Ascending aorta (tissue), 2 donors: ENCODE results near the gene HSD3B7. TPM values are rescaled to one million over a fixed set of nuclear protein-coding genes. Genes with fewer than 3 reads are reported as not detected.
A peak's percentile ranks its signal among the peaks of the same experiment; 100 is the strongest.

Experiments
- DNase-seq, 2 donors: peaks; one replicate each; pipeline ENCODE4 v3.0.0-alpha.2; 2019; ENCODE audit warnings: low spot score in 2 of 2
- H3K27ac ChIP-seq, 2 donors: fragments of 200-600 bp; sonication (generic); one replicate each; pipeline ENCODE4 v1.5.1; 2016 to 2017; ENCODE audit warnings: mild to moderate bottlenecking in 1 of 2
- H3K27me3 ChIP-seq: fragments of 200-600 bp; sonication (generic); one replicate; pipeline ENCODE4 v1.5.1; 2017
- H3K36me3 ChIP-seq, 2 donors: fragments of 200-600 bp; sonication (generic); one replicate each; pipeline ENCODE4 v1.5.1; 2016
- H3K4me1 ChIP-seq, 2 donors: fragments of 200-600 bp; sonication (generic); one replicate each; pipeline ENCODE4 v1.5.1; 2016 to 2017; ENCODE audit warnings: mild to moderate bottlenecking in 1 of 2
- H3K4me3 ChIP-seq, 2 donors: fragments of 200-600 bp; sonication (generic); one replicate each; pipeline ENCODE4 v1.5.1; 2016 to 2017; ENCODE audit warnings: mild to moderate bottlenecking in 1 of 2
- H3K9me3 ChIP-seq, 2 donors: fragments of 200-600 bp; sonication (generic); one replicate each; pipeline ENCODE4 v1.5.1; 2016
- intact Hi-C: fragments of 100-400 bp; cut with DNase I; formaldehyde crosslinking; loops from one replicate; pipeline ENCODE4 v1.15.1; 2023
- total RNA-seq: library from RNA; depleted of rRNA; stranded (reverse); fragments of >200 nt; gene quantifications from one replicate; pipeline ENCODE4 v1.1.0, GENCODE V29; 2016
- TF ChIP-seq, protein P1 (sequence below), 3 experiments: fragments of 200-600 bp in 2 of 3; fragments of 450-650 bp in 1 of 3; sonication (generic) in 2 of 3; IDR thresholded peaks; one replicate each; pipeline ENCODE4 v1.5.1; 2016 to 2019; ENCODE audit warnings: antibody characterized with exemption in 3 of 3, mild to moderate bottlenecking in 1 of 3, moderate library complexity in 1 of 3

The HSD3B7 gene
- total RNA-seq, 1 donor from 2014 or later: 35.2 TPM

DNA sequence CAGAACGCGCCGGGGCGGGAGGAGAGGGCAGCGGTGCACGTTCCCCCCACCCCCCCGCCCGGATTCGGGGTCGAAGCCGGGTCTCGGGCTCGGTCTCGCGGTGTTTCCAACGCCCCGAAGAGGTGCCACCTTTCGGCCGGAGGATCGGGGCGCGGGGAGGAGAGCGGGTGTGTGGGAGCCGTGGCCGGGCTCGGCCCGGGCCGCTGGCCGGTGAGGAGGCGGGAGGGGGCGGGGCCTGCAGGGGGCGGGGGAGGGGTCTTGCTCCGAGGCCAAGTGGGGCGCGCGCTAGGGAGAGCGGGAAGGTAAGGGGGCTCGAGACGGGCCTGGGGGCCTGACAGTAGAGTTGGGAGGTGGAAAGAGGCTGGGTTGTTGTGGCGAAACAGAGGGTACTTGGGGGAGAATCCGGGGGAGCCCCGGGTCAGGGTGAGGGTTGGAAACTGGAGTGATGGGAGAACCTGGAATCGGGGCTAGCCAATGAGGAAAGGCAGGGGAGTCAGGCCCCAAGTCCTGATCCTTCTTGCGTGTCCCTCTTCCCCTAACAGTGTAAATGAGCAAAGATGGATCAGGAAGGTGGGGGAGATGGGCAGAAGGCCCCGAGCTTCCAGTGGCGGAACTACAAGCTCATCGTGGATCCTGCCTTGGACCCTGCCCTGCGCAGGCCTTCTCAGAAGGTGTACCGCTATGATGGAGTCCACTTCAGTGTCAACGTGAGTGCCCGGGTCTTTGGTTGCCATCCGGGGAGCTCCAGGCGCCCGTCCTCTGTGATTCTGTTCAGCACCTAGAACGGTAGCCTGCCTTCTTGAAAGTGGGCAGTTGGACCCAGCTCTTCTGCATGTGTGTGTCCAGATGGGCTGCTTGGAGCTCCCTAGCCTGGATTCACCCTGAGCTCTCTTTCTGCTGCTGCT lies 26.6 kb upstream of the HSD3B7 start:
- Histone ChIP-seq H3K27ac (peak overlapping the region; percentile 98 to 99), H3K36me3 (peaks cover 34 to 42% of the 10 kb centered on the region in 2 donors), H3K4me3 (peak overlapping the region; percentile 94 to 95), H3K4me1 (peaks cover 3 to 20% of the 10 kb centered on the region in 2 donors), H3K27me3 (no peaks in the 10 kb centered on the region), H3K9me3 (no peaks in the 10 kb centered on the region)
- TF ChIP-seq, protein P1, sequence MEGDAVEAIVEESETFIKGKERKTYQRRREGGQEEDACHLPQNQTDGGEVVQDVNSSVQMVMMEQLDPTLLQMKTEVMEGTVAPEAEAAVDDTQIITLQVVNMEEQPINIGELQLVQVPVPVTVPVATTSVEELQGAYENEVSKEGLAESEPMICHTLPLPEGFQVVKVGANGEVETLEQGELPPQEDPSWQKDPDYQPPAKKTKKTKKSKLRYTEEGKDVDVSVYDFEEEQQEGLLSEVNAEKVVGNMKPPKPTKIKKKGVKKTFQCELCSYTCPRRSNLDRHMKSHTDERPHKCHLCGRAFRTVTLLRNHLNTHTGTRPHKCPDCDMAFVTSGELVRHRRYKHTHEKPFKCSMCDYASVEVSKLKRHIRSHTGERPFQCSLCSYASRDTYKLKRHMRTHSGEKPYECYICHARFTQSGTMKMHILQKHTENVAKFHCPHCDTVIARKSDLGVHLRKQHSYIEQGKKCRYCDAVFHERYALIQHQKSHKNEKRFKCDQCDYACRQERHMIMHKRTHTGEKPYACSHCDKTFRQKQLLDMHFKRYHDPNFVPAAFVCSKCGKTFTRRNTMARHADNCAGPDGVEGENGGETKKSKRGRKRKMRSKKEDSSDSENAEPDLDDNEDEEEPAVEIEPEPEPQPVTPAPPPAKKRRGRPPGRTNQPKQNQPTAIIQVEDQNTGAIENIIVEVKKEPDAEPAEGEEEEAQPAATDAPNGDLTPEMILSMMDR (IDR thresholded peaks at IDR 0.05): no peak
- DNase-seq: no peak
- intact Hi-C loops: loop anchor here (5.0 kb wide), 1 partner anchor 39 kb away; no protein-coding TSS in a partner anchor

DNA sequence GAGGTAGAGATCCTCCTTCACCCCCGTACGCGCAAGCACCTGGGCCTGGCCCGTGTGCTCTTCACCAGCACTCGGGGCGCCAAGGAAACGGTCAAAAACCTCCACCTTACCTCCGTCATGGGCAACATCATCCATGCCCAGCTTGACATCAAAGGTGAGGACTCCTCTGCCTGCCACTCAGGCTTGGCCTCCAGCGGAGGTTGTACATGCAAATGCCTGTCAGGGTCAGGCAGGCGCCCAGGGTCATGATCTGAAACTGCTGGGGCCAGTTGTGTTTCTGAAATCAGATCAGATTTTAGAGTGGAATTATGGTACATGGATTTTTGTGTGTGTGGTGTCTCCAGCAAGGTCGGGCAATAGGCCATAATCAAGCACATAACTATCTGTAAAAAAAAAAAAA lies 23.6 kb upstream of the HSD3B7 start:
- no peak overlapping the region for H3K27ac ChIP-seq
- peaks cover 64 to 71% of the 10 kb centered on the region in 2 donors for H3K36me3 ChIP-seq
- intact Hi-C loops: no loop called here
- H3K9me3 ChIP-seq: no peaks in the 10 kb centered on the region
- no peak for DNase-seq
- no peak overlapping the region for H3K4me3 ChIP-seq
- H3K27me3 ChIP-seq: no peaks in the 10 kb centered on the region
- H3K4me1 ChIP-seq: peaks cover 0 to 19% of the 10 kb centered on the region in 2 donors
- TF ChIP-seq, protein P1 (IDR thresholded peaks at IDR 0.05): no peak

DNA sequence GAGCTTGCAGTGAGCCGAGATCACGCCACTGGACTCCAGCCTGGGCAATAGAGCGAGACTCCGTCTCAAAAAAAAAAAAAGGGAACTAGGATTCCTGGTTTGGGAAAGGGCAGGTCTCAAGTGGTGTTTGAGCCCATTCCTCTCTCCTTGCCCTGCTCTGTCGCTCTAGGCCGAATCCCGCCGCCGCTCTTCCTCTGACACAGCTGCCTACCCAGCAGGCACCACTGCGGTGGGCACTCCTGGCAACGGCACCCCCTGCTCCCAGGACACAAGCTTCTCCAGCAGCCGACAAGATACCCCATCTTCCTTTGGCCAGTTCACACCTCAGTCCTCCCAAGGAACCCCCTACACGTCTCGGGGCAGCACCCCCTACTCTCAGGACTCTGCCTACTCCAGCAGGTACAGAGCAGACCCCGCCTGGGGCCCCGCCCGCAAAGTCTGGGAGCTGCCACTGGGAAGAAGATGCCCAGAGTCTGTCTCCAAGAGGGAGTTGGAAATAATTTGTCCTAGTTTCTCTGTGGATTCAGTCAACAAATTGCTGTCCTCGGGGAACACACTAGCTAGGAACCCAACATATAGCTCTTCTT lies 21.0 kb upstream of the HSD3B7 start:
- TF ChIP-seq, protein P1 (IDR thresholded peaks at IDR 0.05): no peak
- no peak for DNase-seq
- intact Hi-C loops: no loop called here
- H3K4me1 ChIP-seq: peaks cover 0 to 9% of the 10 kb centered on the region in 2 donors
- H3K36me3 ChIP-seq: peaks cover 88 to 96% of the 10 kb centered on the region in 2 donors
- H3K9me3 ChIP-seq: no peaks in the 10 kb centered on the region
- H3K4me3 ChIP-seq: no peak overlapping the region
- no peaks in the 10 kb centered on the region for H3K27me3 ChIP-seq
- no peak overlapping the region for H3K27ac ChIP-seq

DNA sequence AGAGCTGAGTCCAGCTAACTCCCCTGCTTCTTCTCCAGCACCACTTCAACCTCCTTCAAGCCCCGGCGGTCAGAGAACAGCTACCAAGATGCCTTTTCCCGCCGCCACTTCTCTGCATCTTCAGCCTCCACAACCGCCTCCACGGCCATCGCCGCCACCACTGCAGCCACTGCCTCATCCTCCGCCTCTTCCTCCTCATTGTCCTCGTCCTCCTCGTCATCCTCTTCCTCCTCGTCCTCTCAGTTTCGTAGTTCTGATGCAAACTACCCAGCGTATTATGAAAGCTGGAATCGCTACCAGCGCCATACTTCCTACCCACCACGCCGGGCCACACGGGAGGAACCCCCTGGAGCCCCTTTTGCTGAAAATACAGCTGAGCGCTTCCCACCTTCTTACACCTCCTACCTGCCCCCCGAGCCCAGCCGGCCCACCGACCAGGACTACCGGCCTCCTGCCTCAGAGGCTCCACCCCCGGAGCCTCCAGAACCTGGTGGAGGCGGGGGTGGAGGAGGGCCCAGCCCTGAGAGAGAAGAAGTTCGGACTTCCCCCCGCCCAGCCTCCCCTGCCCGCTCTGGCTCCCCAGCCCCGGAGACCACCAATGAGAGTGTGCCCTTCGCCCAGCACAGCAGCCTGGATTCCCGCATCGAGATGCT lies 20.3 kb upstream of the HSD3B7 start:
- H3K27ac ChIP-seq: no peak overlapping the region
- peaks cover 94 to 96% of the 10 kb centered on the region in 2 donors for H3K36me3 ChIP-seq
- no peak overlapping the region for H3K4me3 ChIP-seq
- DNase-seq: no peak
- H3K4me1 ChIP-seq: peaks cover 0 to 3% of the 10 kb centered on the region in 2 donors
- intact Hi-C loops: no loop called here
- TF ChIP-seq, protein P1 (IDR thresholded peaks at IDR 0.05): no peak
- no peaks in the 10 kb centered on the region for H3K27me3 ChIP-seq
- H3K9me3 ChIP-seq: no peaks in the 10 kb centered on the region

DNA sequence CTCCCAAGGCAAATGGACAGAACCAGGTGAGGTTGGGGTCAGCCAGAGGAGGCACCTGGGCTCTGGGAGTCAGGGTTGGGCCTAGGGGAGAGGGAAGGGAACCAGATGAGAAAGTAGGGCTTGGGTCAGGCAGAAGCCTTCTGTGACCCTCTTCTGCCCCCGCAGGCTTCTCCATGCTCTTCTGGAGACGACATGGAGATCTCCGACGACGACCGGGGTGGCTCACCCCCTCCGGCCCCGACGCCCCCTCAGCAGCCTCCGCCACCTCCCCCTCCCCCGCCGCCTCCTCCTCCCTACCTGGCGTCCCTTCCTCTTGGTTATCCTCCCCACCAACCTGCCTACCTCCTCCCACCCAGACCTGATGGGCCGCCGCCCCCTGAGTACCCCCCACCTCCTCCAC lies 19.6 kb upstream of the HSD3B7 start:
- Histone ChIP-seq H3K36me3 (peaks cover 96% of the 10 kb centered on the region in 2 donors), H3K4me3 (no peak overlapping the region), H3K9me3 (no peaks in the 10 kb centered on the region), H3K27ac (no peak overlapping the region), H3K4me1 (no peaks in the 10 kb centered on the region), H3K27me3 (no peaks in the 10 kb centered on the region)
- TF ChIP-seq, protein P1 (IDR thresholded peaks at IDR 0.05): no peak
- intact Hi-C loops: no loop called here
- no peak for DNase-seq
